Keratinocyte (primary cell): ENCODE measurements around the gene DHX57. TPM values are rescaled to one million over a fixed set of nuclear protein-coding genes. Genes with fewer than 3 reads are reported as not detected.

Source experiments
- DNase-seq: peaks from one replicate; pipeline ENCODE4 v3.0.0-alpha.2; 2011; ENCODE audit warnings: low read depth, missing footprints, low spot score
- FAIRE-seq: peaks from 2 replicates; lab custom pipeline; 2011; peaks lifted over from hg19 to GRCh38; lab: Jason Lieb, UNC
- H2AFZ ChIP-seq: 2 replicates; pipeline ENCODE4 v1.6.0; 2012; ENCODE audit warnings: low read length, control low read depth, inconsistent platforms; ENCODE audit not compliant: control insufficient read depth
- H3K27ac ChIP-seq: 2 replicates; pipeline ENCODE4 v1.5.1; 2011; ENCODE audit warnings: low read length; ENCODE audit not compliant: control insufficient read depth, insufficient read depth
- H3K27me3 ChIP-seq: 3 replicates; pipeline ENCODE4 v1.6.0; 2011; ENCODE audit warnings: low read length; ENCODE audit not compliant: control insufficient read depth, insufficient read depth; ENCODE audit errors: extremely low read depth
- H3K36me3 ChIP-seq, 2 experiments: 2 replicates in 1 of 2; 3 replicates in 1 of 2; pipeline ENCODE4 v1.5.1; 2011; ENCODE audit warnings: low read length in 2 of 2, mild to moderate bottlenecking in 1 of 2; ENCODE audit not compliant: control insufficient read depth in 2 of 2, insufficient read depth in 2 of 2; ENCODE audit errors: extremely low read depth in 1 of 2
- H3K4me1 ChIP-seq: 3 replicates; pipeline ENCODE4 v1.5.1; 2011; ENCODE audit warnings: low read length; ENCODE audit not compliant: control insufficient read depth, insufficient read depth; ENCODE audit errors: extremely low read depth
- H3K4me2 ChIP-seq: 3 replicates; pipeline ENCODE4 v1.6.0; 2011; ENCODE audit warnings: low read depth, low read length; ENCODE audit not compliant: control insufficient read depth, insufficient read depth; ENCODE audit errors: extremely low read depth
- H3K4me3 ChIP-seq, 3 experiments: fragments of 200-600 bp in 1 of 3; sonication (generic) in 1 of 3; 2 replicates in 2 of 3; 3 replicates in 1 of 3; pipeline ENCODE4 v1.5.1; 2011 to 2016; ENCODE audit warnings: low read length in 3 of 3, mild to moderate bottlenecking in 3 of 3, control low read depth in 2 of 3, inconsistent platforms in 1 of 3, low read depth in 1 of 3, mixed read lengths in 1 of 3, mixed run types in 1 of 3, moderate library complexity in 1 of 3; ENCODE audit not compliant: control insufficient read depth in 2 of 3, insufficient read depth in 2 of 3; ENCODE audit errors: extremely low read depth in 1 of 3
- H3K79me2 ChIP-seq: 2 replicates; pipeline ENCODE4 v1.6.0; 2012; ENCODE audit warnings: low read length; ENCODE audit not compliant: control insufficient read depth, insufficient read depth
- H3K9ac ChIP-seq: 3 replicates; pipeline ENCODE4 v1.6.0; 2011; ENCODE audit warnings: low read length; ENCODE audit not compliant: control insufficient read depth, insufficient read depth; ENCODE audit errors: extremely low read depth
- H3K9me1 ChIP-seq: 3 replicates; pipeline ENCODE4 v1.6.0; 2011; ENCODE audit warnings: low read length; ENCODE audit not compliant: control insufficient read depth, insufficient read depth; ENCODE audit errors: extremely low read depth
- H3K9me3 ChIP-seq: 2 replicates; pipeline ENCODE4 v1.5.1; 2012; ENCODE audit warnings: low read depth, low read length; ENCODE audit not compliant: control insufficient read depth
- H4K20me1 ChIP-seq: 3 replicates; pipeline ENCODE4 v1.6.0; 2011; ENCODE audit warnings: low read length; ENCODE audit not compliant: control insufficient read depth, insufficient read depth; ENCODE audit errors: extremely low read depth
- EZH2 ChIP-seq: IDR thresholded peaks from one replicate; pipeline ENCODE4 v1.6.1; 2012; ENCODE audit warnings: inconsistent platforms, mild to moderate bottlenecking, low read length, moderate library complexity
- dilution Hi-C: fragments of 300-500 bp; cut with MboI; formaldehyde crosslinking; loops from one replicate; pipeline ENCODE4 v1.7.0; 2020; ENCODE audit warnings: low sequenced_read_pairs; ENCODE audit not compliant: extremely low pct_ligation_motif_present
- polyA plus RNA-seq, 5 experiments: library from polyadenylated mRNA; depleted of rRNA in 3 of 5; stranded (reverse) in 3 of 5; stranded (forward) in 1 of 5; unstranded in 1 of 5; fragments of >200 nt; gene quantifications; 1 replicate in 1 of 5; 2 replicates in 3 of 5; 3 replicates in 1 of 5; pipeline versions ENCODE4 v1.2.1 to v1.2.3, GENCODE V29; 2011 to 2012; ENCODE audit warnings: missing spikeins in 2 of 5, low read depth in 1 of 5, low replicate concordance in 1 of 5
- TF ChIP-seq, protein P1 (sequence below), 3 experiments: IDR thresholded peaks in 1 of 3; conservative IDR thresholded peaks in 1 of 3; optimal IDR thresholded peaks in 1 of 3; 2 replicates in 2 of 3; 3 replicates in 1 of 3; pipeline versions ENCODE3 to v1.5.1; 2011; ENCODE audit warnings: low read length in 3 of 3, mild to moderate bottlenecking in 3 of 3, moderate library complexity in 2 of 3, control low read depth in 1 of 3, inconsistent platforms in 1 of 3; ENCODE audit not compliant: insufficient read depth in 2 of 3; ENCODE audit errors: extremely low read depth in 1 of 3

The DHX57 gene
- polyA plus RNA-seq, 1 donor (not counting 4 experiments of a cell fraction or from before 2014, with no cell fraction given), result 19.0 TPM

DNA sequence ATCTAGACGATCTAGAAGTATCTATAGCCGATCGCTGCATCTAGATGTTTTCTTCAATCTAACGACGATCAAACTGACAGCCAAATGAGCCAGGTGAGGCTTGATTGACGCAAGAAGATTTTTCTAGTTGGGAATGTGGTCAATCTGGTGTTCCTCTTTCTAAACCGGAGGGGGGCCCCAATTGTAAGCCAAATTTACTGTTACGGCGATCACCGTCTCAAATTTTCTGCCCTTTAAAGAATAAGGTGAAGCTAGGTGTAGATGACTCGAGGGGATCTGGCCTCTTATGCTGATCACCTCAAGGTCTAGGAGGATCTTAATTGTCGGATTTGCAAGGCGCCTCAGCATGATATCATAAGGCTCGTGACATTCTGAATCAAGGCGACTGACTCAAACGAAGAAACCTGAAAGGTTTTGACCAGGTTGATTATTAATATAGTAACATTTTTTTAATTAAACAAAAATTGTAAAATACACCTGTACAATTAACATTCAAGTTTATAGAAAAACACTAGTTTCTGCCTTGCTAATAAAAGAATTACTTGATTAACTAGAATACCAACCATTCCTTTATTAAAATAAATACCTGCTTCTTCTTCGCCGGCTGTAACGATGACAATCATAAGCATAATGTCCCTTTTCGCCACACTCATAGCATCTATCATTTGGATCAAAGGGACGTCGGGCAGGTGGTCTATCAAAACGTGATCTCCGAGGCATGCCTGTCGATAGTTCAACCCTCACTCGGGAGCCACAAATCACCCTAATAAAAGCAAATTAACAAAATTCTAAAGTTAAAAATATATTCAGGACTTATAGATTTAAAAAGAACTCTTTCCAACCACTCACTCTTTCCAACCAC, 126.6 kb downstream of the DHX57 start:
- dilution Hi-C loops, result loop anchor here (25.0 kb wide), 1 partner anchor 187 kb away; no protein-coding TSS in a partner anchor
- H3K27ac ChIP-seq, result peak overlapping the region; percentile 99
- TF ChIP-seq EZH2, result no peak
- TF ChIP-seq, protein P1, sequence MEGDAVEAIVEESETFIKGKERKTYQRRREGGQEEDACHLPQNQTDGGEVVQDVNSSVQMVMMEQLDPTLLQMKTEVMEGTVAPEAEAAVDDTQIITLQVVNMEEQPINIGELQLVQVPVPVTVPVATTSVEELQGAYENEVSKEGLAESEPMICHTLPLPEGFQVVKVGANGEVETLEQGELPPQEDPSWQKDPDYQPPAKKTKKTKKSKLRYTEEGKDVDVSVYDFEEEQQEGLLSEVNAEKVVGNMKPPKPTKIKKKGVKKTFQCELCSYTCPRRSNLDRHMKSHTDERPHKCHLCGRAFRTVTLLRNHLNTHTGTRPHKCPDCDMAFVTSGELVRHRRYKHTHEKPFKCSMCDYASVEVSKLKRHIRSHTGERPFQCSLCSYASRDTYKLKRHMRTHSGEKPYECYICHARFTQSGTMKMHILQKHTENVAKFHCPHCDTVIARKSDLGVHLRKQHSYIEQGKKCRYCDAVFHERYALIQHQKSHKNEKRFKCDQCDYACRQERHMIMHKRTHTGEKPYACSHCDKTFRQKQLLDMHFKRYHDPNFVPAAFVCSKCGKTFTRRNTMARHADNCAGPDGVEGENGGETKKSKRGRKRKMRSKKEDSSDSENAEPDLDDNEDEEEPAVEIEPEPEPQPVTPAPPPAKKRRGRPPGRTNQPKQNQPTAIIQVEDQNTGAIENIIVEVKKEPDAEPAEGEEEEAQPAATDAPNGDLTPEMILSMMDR (optimal IDR thresholded peaks at IDR 0.05 in 1 of 3, IDR thresholded peaks at IDR 0.05 in 1 of 3, conservative IDR thresholded peaks at IDR 0.05 in 1 of 3; ENCODE audit: extremely low read depth in 1 of 3, insufficient read depth in 2 of 3, low read length in 3 of 3), result no peak
- H3K9me1 ChIP-seq, result no peaks in the 10 kb centered on the region
- peak overlapping the region; percentile 74 for H3K4me2 ChIP-seq
- peak overlapping the region; percentile 80 to 98 (median 83) for H3K4me3 ChIP-seq
- peaks cover 24 to 54% of the 10 kb centered on the region in 2 experiments for H3K36me3 ChIP-seq
- H3K9ac ChIP-seq, result peak overlapping the region; percentile 100
- H3K9me3 ChIP-seq, result no peaks in the 10 kb centered on the region
- no peaks in the 10 kb centered on the region for H3K27me3 ChIP-seq
- DNase-seq (no peak), FAIRE-seq (no peak)
- H3K4me1 ChIP-seq, result peaks cover 30% of the 10 kb centered on the region
- H3K79me2 ChIP-seq, result peaks cover 67% of the 10 kb centered on the region
- H4K20me1 ChIP-seq, result peaks cover 34% of the 10 kb centered on the region
- H2AFZ ChIP-seq, result no peak overlapping the region

DNA sequence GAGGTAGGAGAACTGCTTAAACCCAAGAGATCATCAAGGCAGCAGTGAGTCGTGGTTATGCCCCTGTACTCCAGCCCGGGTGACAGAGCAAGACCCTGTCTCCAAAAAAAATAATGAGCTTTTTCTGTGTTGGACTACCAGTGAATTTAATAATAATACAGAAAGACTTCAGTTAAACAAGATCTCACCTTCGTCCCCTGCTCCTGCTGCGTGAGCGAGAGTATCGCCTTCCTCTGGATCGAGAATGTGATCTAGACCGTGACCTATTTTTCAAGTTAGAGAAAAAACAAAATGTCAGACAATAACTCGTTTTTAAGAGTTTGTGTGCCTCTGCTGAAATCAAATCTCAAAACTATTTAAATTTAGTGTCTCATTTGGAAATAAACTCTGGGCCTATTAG, 127.3 kb downstream of the DHX57 start:
- no peak for FAIRE-seq
- H3K4me1 ChIP-seq, result peaks cover 30% of the 10 kb centered on the region

More for the DNA sequence above, 127.3 kb downstream of the DHX57 start:
- Histone ChIP-seq H3K27ac (no peak overlapping the region), H3K36me3 (peaks cover 26 to 60% of the 10 kb centered on the region in 2 experiments), H3K4me3 (peak overlapping the region in 1 of 3 experiments; percentile 16), H3K4me2 (peak overlapping the region; percentile 74), H3K79me2 (peaks cover 73% of the 10 kb centered on the region), H3K9me1 (no peaks in the 10 kb centered on the region), H3K27me3 (no peaks in the 10 kb centered on the region), H3K9me3 (no peaks in the 10 kb centered on the region), H4K20me1 (peaks cover 36% of the 10 kb centered on the region), H2AFZ (no peak overlapping the region), H3K9ac (no peak overlapping the region)
- no peak for DNase-seq
- dilution Hi-C loops, result loop anchor here (25.0 kb wide), 1 partner anchor 186 kb away; no protein-coding TSS in a partner anchor
- TF ChIP-seq, protein P1 (optimal IDR thresholded peaks at IDR 0.05 in 1 of 3, IDR thresholded peaks at IDR 0.05 in 1 of 3, conservative IDR thresholded peaks at IDR 0.05 in 1 of 3; ENCODE audit: extremely low read depth in 1 of 3, insufficient read depth in 2 of 3, low read length in 3 of 3), result no peak
- TF ChIP-seq EZH2, result no peak
